Measurements from ENCODE around the gene JAKMIP1.

DNA sequence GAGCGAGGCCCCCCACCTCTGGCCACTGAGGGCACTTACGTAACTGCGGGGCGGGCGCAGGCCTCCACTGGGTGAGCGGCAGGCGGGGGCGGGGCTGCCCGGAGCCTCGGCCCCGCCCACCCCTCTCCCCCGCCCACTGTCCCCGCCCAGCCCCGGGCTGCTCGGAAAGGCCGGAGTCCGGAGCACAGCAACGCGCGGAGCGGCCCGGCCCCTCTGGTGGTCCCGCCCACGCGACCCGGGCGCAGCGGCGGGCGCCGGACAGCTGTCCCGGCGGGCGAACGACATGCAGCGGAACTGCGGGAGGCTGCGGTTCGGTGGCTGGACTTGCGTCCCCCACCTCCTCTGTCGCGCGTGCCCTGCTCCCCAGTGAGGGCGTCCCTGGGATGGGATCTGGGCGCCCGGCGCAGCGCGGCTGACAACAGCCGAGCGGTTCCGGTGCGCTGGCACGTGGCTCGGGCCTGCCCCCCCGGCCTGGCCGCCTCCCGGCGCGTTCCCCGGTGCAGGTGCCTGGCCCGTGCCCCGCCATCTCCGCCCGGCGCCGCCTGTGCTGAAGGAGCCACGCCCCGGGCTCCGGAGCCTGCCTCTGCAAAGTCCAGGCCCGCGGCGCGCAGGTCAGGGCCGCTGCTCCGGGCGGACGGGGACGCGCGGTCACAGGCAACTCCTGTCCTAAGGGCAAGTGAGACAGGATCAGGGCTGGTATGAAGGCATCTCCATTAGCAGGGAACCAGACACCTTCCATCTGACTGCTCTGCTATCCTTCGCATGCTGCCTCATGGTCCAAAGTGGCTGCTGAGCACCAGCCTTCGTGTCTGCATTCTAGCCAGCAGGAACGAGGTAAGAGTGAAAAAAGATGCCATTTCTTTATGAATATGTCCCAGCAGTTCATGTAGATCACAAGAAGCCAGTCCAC lies 21.8 kb upstream of the JAKMIP1 start:
- TF ChIP-seq, protein P1, sequence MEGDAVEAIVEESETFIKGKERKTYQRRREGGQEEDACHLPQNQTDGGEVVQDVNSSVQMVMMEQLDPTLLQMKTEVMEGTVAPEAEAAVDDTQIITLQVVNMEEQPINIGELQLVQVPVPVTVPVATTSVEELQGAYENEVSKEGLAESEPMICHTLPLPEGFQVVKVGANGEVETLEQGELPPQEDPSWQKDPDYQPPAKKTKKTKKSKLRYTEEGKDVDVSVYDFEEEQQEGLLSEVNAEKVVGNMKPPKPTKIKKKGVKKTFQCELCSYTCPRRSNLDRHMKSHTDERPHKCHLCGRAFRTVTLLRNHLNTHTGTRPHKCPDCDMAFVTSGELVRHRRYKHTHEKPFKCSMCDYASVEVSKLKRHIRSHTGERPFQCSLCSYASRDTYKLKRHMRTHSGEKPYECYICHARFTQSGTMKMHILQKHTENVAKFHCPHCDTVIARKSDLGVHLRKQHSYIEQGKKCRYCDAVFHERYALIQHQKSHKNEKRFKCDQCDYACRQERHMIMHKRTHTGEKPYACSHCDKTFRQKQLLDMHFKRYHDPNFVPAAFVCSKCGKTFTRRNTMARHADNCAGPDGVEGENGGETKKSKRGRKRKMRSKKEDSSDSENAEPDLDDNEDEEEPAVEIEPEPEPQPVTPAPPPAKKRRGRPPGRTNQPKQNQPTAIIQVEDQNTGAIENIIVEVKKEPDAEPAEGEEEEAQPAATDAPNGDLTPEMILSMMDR (IDR thresholded peaks at IDR 0.05): no peak
- no peak for TF ChIP-seq POLR2AphosphoS5 (IDR thresholded peaks at IDR 0.05; ENCODE audit: low read depth, low read length)
- no peak for TF ChIP-seq TCF7L2 (IDR thresholded peaks at IDR 0.05; ENCODE audit: low read depth, low read length)
- TF ChIP-seq, protein P2, sequence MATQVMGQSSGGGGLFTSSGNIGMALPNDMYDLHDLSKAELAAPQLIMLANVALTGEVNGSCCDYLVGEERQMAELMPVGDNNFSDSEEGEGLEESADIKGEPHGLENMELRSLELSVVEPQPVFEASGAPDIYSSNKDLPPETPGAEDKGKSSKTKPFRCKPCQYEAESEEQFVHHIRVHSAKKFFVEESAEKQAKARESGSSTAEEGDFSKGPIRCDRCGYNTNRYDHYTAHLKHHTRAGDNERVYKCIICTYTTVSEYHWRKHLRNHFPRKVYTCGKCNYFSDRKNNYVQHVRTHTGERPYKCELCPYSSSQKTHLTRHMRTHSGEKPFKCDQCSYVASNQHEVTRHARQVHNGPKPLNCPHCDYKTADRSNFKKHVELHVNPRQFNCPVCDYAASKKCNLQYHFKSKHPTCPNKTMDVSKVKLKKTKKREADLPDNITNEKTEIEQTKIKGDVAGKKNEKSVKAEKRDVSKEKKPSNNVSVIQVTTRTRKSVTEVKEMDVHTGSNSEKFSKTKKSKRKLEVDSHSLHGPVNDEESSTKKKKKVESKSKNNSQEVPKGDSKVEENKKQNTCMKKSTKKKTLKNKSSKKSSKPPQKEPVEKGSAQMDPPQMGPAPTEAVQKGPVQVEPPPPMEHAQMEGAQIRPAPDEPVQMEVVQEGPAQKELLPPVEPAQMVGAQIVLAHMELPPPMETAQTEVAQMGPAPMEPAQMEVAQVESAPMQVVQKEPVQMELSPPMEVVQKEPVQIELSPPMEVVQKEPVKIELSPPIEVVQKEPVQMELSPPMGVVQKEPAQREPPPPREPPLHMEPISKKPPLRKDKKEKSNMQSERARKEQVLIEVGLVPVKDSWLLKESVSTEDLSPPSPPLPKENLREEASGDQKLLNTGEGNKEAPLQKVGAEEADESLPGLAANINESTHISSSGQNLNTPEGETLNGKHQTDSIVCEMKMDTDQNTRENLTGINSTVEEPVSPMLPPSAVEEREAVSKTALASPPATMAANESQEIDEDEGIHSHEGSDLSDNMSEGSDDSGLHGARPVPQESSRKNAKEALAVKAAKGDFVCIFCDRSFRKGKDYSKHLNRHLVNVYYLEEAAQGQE (IDR thresholded peaks at IDR 0.05; ENCODE audit: insufficient read depth in 1 of 2, low read depth in 2 of 2, low read length in 1 of 2): no peak
